Fibroblast of skin of abdomen (primary cell): ENCODE measurements around the gene PHACTR4.
"Not testable (repeated sequence)": the region's sequence is repeated elsewhere in the genome, so short reads cannot be mapped to it uniquely, and the experiment has no call there.

Experiments
- DNase-seq: peaks from one replicate; pipeline ENCODE4 v3.0.0-alpha.2; 2013

Gene PHACTR4

DNA sequence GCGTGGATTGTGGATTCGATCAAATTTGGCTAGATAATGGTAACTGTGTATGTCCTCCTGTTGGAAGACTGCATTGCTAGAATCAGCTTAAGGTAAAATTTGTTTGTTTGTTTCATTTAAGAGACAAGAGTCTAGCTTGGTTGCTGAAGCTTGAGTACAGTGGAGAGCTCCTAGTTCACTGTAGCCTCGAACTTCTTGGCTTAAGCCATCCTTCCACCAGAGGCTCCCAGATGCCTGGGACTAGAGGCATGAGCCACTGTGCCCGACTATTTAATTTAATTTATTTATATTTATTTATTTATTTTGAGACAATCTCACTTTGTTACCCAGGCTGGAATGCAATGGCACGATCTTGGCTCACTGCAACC lies 1.5 kb downstream of the PHACTR4 start:
- no peak for DNase-seq

- peak; percentile 30 for DNase-seq
Observed at GRCh38 chr1:28373450-28373849, 3.9 kb downstream of the PHACTR4 start.

DNA sequence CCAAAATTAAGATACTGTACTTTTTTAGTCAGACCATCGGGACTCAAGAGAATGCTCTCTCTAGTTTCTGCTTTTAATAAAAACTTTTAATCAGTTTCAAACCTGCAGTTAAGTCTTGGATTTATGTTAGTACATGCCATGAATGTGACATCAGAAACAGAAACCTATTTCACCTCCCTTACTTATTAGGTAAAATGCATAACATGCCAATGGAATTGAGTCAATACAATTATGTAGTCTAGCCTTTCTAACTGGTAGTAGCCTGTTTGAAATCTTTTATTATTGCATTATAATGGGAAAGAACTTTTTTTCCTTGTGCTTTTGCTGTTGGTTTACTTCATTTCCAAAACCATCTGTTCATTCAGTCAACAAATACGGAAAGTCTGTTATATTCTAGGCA lies 4.8 kb downstream of the PHACTR4 start:
- DNase-seq: peak; percentile 86

- not testable (repeated sequence) for DNase-seq
Observed at GRCh38 chr1:28375598-28375997, 6.1 kb downstream of the PHACTR4 start.

DNA sequence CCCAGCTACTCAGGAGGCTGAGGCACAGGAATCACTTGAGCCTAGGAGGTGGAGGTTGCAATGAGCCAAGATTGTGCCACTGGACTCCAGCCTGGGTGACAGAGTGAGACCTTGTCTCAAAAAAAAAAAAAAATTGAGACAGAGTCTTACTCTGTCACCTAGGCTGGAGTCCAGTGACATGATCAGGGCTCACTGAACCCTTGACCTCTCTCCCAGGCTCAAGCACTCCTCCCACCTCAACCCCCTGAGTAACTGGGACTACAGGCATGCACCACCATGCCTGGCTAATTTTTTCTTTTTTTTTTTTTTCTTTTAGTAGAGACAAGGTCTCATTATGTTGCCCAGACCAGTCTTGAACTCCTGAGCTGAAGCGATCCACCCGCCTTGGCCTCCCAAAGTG lies 6.7 kb downstream of the PHACTR4 start:
- DNase-seq: not testable (repeated sequence)

- no peak for DNase-seq
Observed at GRCh38 chr1:28378906-28379305, 9.4 kb downstream of the PHACTR4 start.

- no peak for DNase-seq
Observed at GRCh38 chr1:28380394-28380793, 10.9 kb downstream of the PHACTR4 start.

DNA sequence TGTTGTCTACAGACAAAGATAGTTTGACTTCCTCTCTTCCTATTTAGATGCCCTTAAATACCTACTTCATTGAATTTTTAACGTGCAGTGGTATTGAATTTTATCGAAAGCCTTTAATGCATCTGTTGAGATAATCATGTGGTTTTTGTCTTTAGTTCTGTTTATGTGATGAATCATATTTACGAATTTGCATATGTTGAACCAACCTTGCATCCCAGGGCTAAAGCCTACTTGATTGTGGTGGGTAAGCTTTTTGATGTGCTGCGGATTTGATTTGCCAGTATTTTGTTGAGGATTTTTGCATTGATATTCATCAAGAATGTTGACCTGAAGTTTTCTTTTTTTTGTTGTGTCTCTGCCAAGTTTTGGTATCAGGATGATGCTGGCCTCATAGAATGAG lies 14.2 kb downstream of the PHACTR4 start:
- not testable (repeated sequence) for DNase-seq

GRCh38 chr1:28392027-28392652 lies 22.6 kb downstream of the PHACTR4 start:
- peak; percentile 89 for DNase-seq

DNA sequence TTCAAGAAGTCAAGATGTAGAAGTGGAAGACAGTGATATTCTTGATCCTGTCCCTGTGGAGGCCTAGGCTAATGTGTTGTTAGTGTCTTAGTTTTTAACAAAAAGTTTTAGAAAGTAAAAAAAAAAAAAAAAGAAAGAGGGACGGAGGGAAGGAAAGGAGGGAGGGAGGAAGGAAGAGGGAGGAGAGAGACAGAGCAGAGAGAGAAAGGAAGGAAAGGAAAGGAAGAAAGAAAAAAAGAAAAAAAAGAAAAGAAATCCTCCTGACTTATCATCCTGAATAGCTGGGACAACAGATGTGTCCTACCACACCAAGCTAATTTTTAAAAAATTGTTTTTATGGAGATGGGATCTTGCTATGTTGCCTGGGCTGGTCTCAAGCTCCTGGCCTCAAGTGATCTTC lies 24.6 kb downstream of the PHACTR4 start:
- DNase-seq: no peak

GRCh38 chr1:28395181-28395580 lies 25.6 kb downstream of the PHACTR4 start:
- peak; percentile 36 for DNase-seq

- DNase-seq: no peak
Observed at GRCh38 chr1:28401760-28402159, 32.2 kb downstream of the PHACTR4 start.

DNA sequence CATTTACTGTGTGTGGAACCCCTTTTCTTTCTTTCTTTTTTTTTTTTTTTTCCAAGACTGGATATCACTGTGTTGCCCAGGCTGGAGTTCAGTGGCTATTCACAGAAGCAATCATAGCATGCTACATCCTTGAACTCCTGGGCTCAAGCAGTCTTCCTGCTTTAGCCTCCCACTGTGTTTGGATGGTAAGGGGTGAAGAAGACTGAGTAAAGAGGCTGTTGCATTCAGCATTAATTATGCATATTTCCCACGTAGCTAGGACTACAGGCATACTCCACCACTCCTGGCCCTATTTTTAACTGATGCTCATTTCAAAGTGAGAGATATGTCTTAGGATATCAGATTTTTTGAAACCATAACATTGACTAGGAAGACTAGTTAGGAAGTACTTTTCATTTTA lies 39.5 kb downstream of the PHACTR4 start:
- no peak for DNase-seq

DNA sequence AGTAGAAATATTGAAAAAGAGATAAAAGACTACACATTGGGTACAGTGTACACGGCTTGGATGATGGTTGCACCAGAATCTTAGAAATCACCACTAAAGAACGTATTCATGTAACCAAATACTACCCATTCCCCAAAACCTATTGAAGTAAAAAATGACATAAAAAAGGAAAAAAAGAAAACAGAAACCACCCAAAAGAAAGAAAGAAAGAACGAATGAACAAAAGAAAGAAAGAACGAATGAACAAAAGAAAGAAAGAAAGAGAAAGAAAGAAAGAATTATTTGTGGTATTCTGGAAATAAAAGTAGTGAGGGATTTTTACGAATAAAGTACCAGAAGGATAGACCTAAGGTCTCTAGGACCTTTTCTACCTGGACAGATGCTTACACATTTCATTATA lies 42.1 kb downstream of the PHACTR4 start:
- DNase-seq: no peak

GRCh38 chr1:28412731-28413130 lies 43.2 kb downstream of the PHACTR4 start:
- peak; percentile 23 for DNase-seq

DNA sequence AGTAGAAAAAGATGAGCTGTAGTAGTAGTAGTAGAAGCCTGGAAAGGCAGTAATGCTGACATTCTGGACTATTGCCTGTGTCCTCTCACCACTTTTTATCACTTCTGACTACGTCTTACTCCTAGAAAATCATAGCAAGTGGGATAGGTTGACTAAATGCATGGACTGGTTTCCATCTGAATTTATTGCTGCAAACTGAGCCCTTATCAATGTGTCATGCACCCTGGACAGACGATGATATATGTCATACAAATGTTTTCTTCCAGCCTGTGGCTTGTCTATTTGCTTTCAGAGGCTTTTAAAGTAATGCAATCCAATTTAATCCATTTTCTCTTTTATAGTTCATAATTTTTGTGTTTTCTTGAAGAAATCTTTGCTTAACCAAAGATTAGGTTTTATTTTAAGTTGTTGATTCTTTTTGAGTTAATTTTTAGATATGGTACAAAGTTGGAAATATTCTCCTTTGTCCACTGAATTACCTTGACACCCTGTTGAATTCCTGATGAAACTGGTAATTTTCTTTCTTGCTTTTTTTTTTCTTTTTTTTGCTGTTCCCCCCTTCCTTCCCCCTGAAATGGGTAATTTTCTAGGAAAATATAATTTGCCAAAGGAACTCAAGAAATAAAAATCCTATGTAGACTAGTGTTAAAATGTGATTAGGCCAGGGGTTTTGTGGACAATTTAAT lies 47.1 kb downstream of the PHACTR4 start:
- DNase-seq: peak; percentile 26

DNA sequence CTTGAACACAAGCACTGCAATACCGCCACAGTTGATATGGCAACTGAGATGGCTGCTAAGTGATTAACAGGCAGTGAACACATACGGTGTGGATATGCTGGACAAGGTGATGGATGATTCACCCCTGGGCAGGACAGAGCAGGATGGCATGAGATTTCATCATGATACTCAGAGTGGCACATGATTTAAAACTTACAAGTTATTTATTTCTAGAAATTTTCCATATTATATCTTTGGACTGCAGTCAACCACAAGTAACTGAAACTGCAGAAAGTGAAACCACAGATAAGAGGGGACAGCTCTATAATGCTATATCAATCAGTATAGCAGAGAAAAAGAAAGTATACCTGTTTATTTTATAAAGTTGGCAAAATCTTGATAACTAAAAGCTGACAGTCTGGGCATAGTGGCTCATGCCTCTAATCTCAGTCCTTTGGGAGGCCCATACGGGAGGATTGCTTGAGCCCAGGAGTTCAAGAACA lies 47.9 kb downstream of the PHACTR4 start:
- peak; percentile 70 for DNase-seq

DNA sequence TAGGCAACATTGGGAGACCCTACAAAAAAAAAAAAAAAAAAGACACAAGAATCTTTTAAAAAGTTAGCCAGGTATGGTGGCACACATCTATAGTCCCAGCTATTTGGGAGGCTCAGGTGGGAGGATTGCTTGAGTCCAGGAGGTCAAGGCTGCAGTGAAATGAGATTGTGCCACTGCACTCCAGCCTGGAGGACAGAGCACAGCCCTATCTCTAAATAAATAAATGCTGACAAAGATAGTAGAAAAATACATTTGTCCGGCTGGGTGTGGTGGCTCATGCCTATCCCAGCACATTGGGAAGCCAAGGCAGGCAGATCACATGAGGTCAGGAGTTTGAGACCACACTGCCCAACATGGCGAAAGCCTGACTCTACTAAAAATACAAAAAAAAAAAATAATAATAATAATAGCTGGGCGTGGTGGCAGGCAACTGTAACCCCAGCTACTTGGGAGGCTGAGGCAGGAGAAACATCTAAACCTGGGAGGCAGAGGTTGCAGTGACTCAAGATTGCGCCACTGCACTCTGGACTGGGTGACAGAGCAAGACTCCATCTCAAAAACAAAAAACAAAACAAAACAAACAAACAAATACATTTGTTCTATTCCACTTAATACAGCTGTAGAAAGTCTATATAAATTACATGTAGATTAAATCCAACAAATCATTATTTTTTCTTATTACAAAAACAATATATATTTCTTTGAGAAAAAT lies 48.5 kb downstream of the PHACTR4 start:
- no peak for DNase-seq

- DNase-seq: no peak
Observed at GRCh38 chr1:28421744-28422143, 52.2 kb downstream of the PHACTR4 start.

DNA sequence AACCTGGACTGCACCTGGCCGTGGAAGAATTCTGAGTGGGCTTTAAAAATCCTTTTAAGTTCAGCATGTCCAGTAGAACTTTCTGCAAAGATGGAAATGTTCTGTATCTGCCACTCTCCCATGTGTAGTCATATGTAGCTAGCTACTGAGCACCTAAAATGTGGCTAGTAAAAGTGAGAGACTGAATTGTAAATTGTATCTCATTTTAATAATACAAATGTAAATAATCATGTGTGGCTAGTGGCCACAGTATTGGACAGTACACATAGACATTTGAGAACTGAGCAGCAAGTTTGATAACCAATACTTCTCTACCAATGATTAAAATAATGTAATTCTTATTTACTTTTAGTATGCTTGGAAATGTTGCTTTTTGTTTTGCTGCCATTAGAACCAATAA lies 57.3 kb downstream of the PHACTR4 start:
- DNase-seq: no peak

DNA sequence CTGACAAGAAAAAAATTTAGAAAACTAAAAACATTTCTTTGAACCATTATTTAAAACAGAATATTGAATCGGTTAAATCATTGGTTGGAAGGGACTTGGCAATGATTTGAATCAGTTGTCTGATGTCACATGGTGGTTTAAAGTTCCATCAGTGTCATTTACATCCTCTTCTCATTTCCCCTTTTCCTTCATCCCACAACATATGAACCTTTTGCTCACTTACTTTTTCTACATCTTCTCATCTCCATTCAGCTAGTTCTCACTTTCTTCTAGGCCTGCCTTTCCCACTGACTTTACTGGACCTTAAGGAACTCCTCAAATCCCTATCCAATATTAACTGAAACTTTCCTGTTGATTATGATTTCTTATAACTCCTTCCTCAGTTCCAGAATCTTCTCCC lies 58.5 kb downstream of the PHACTR4 start:
- DNase-seq: no peak

- DNase-seq: no peak
Observed at GRCh38 chr1:28428990-28429520, 59.5 kb downstream of the PHACTR4 start.

- DNase-seq: no peak
Observed at GRCh38 chr1:28436211-28436769, 66.8 kb downstream of the PHACTR4 start.
